Hematopoietic multipotent progenitor cell (in vitro differentiated cells): Measurements from ENCODE around the gene NKX2-2. TPM values are rescaled to one million over a fixed set of nuclear protein-coding genes. Genes with fewer than 3 reads are reported as not detected.

Experiments used
- DNase-seq, 3 donors: peaks; one replicate each; pipeline ENCODE4 v3.0.0-alpha.2; 2011 to 2015; ENCODE audit warnings: low read depth in 2 of 3, low spot score in 2 of 3
- total RNA-seq: library from RNA; depleted of rRNA; stranded (reverse); fragments of >200 nt; gene quantifications from one replicate; pipeline ENCODE4 v1.2.3, GENCODE V29; 2012

Gene NKX2-2
- not detected for total RNA-seq

GRCh38 chr20:21513881-21514540 is at the start of gene NKX2-2:
NKX2-2 (minus strand) TSS chr20:21514064; CDS start chr20:21513669, 395 bp downstream.
- no peak for DNase-seq

GRCh38 chr20:21562656-21563055 is 48.8 kb upstream of the NKX2-2 start:
- no peak for DNase-seq

- DNase-seq, result no peak
Observed at GRCh38 chr20:21559305-21559704, 45.4 kb upstream of the NKX2-2 start.

GRCh38 chr20:21557241-21558020 is 43.6 kb upstream of the NKX2-2 start:
- no peak for DNase-seq

- DNase-seq, result no peak
Observed at GRCh38 chr20:21556398-21556797, 42.5 kb upstream of the NKX2-2 start.

- no peak for DNase-seq
Observed at GRCh38 chr20:21555470-21556120, 41.7 kb upstream of the NKX2-2 start.

- DNase-seq, result no peak
Observed at GRCh38 chr20:21554985-21555384, 41.1 kb upstream of the NKX2-2 start.

- no peak for DNase-seq
Observed at GRCh38 chr20:21554376-21554890, 40.6 kb upstream of the NKX2-2 start.

GRCh38 chr20:21550587-21550986 is 36.7 kb upstream of the NKX2-2 start:
- DNase-seq, result no peak

GRCh38 chr20:21548390-21549035 is 34.6 kb upstream of the NKX2-2 start:
- peak in 1 of 3 donors; percentile 50 for DNase-seq

- no peak for DNase-seq
Observed at GRCh38 chr20:21546355-21546754, 32.5 kb upstream of the NKX2-2 start.

GRCh38 chr20:21539512-21539911 is 25.6 kb upstream of the NKX2-2 start:
- no peak for DNase-seq

- no peak for DNase-seq
Observed at GRCh38 chr20:21534886-21535285, 21.0 kb upstream of the NKX2-2 start.

- no peak for DNase-seq
Observed at GRCh38 chr20:21534453-21534852, 20.6 kb upstream of the NKX2-2 start.

- no peak for DNase-seq
Observed at GRCh38 chr20:21529863-21530262, 16.0 kb upstream of the NKX2-2 start.

GRCh38 chr20:21528870-21529269 is 15.0 kb upstream of the NKX2-2 start:
- no peak for DNase-seq

- DNase-seq, result no peak
Observed at GRCh38 chr20:21527908-21528307, 14.0 kb upstream of the NKX2-2 start.

GRCh38 chr20:21526776-21527175 is 12.9 kb upstream of the NKX2-2 start:
- no peak for DNase-seq

- DNase-seq, result no peak
Observed at GRCh38 chr20:21523895-21524294, 10.0 kb upstream of the NKX2-2 start.

- no peak for DNase-seq
Observed at GRCh38 chr20:21523281-21523868, 9.5 kb upstream of the NKX2-2 start.
